ENCODE data around the gene TP53AIP1.

Gene TP53AIP1

DNA sequence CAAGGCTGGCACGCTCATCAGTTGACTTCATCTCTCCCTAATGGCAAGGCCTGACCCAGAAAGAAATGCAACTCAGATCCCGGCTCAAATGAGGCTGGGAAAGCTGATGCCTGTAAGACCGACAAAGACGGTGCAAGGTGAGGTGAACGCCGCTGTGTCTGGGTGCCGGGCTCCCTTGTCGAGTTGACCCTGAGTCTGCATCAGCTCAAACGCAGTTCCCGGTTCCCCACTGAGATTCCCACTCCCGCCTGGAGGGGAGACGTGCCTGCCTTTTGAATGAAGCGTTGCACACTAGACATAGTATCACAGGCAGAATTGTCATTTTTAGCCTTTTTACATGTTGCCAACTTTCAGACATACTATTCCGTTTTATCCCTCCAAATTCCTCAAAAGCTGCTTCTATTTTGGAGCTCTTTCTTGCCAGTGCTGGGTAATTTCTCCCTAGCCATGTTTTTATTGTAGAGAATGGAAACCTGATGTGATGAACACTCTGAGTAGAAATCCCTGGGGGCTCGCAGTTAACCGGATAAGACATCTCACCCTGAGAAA lies 831 bp upstream of the TP53AIP1 start:
- no peak for DNase-seq (ENCODE audit: low read depth)

DNA sequence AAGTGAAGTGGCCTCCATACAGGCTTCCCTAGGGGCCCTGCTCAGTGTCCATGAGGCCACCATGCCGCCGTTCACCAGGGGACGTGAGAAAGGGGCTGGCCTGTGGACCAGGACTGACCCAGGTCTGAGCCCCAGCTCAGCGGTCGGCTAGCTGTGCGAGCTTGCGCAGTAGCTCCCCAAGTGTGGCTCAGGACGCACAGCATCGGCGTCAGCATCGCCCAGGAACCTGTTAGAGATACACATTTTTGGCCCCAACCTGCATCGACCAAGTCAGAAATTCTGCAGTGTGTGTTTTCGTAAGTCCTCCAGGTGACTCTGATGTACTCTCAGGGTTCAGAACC lies 429 bp downstream of the TP53AIP1 start:
- no peak for DNase-seq (ENCODE audit: low read depth)

DNA sequence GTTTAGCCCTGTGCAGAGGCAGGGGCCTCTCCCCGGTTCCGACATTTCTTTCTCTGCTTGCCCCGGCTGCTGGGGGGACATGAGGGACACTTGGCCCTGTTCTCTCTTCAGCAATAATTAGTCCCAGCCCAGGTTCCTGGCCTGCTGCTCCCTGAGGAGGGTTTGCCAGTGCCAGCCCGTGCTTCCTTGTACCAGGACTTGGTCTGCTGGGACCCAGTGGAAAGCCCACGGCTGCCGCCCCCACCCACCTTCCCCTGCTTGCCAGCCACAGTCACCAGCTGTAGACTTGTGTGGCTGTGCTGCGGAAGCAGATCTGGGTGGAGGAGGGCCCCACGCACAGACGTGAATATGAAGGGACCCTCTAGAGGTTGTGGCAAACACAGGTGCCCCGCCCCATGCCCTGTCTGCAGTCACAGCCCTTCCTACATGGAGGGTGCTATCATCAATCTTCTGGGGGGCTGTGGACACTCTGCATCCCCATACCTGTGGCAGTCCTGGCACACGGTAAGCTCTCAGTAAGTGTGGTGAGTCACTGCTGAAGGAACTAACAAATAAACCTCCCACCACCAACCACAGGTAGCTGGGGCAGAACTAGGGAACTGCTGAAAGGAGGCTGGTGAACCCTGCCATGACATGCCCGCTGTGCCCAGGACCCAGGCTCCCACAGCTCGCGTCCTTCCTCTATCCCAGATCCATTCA lies 949 bp downstream of the TP53AIP1 start:
- DNase-seq (ENCODE audit: low read depth) = no peak

DNA sequence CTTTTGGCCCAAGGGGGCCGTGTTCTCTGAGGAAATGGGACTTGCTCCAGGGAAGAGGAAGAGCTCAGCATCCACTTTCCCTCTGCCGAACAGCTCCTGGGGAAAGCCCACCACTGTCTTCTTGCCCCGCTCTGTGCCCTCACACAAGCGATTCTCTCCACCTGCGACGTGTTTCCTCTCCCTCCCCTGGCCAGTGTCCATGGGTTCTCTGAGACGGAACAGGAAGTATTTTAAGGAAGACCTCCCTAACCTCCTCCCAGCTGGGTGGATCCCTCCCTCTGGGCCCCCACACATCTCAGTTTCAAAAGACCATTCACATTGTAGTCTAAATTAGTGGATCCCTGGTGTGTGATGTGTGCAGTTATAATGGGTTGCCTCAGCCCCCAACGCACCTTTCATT lies 1.6 kb downstream of the TP53AIP1 start:
- DNase-seq (ENCODE audit: low read depth) = no peak

DNA sequence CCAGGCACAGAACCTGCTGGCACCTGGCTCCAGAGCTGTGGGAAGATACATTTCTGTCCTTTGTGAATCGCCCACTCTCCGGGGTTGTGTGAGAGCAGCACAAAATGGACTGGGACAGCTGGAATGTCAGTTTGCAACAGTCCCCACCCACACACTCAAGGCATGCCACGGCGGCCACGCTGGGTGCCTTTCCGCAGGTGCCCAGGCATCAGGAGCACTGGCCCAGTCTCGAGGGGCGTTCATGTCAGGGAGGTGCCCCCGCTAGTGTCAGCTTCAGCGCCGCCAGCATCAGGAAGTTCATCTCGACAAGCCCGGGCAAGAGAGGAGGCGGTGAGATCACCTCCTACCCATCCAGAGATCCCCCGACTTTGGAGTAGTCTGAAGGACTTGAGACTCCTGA lies 2.1 kb downstream of the TP53AIP1 start:
- no peak for DNase-seq (ENCODE audit: low read depth)

DNA sequence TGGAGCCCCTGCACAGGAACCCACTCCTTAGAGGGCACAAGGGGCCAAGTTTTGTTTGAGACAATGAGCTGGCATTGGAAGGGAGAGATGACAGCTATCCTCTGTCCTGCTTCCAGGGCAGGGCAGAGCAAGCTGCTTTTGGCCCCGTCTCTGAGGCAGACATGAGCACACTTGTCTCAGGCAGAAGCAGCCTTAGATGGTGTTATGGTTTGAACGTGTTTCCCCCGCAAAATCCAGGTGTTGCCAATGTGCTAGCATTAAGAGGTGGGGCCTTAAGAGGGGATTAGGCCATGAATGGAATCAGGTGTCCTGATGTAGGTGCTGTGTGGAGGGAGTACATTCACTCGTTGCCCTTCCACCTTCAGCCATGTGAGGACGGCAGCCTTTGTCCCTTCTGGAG lies 2.5 kb downstream of the TP53AIP1 start:
- no peak for DNase-seq (ENCODE audit: low read depth)

DNA sequence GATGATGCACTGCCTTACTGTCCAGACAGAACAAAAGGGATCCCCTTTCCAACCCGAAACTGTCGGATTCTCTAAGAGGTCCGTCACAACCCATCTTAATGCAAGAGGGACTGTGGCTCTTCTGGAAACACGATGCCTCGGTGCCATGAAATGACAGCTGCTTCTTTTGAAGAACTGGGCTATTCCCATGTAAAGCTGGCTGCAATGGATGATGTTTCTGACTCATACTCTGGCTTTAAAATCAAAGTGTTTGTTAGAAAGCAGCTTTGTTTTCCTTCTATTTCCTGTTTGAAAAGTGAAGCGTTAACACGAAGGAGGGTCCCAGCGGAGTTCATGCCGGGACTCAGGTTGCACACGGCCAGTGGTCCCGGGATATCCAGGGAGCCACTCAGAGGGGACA lies 3.1 kb downstream of the TP53AIP1 start:
- no peak for DNase-seq (ENCODE audit: low read depth)

DNA sequence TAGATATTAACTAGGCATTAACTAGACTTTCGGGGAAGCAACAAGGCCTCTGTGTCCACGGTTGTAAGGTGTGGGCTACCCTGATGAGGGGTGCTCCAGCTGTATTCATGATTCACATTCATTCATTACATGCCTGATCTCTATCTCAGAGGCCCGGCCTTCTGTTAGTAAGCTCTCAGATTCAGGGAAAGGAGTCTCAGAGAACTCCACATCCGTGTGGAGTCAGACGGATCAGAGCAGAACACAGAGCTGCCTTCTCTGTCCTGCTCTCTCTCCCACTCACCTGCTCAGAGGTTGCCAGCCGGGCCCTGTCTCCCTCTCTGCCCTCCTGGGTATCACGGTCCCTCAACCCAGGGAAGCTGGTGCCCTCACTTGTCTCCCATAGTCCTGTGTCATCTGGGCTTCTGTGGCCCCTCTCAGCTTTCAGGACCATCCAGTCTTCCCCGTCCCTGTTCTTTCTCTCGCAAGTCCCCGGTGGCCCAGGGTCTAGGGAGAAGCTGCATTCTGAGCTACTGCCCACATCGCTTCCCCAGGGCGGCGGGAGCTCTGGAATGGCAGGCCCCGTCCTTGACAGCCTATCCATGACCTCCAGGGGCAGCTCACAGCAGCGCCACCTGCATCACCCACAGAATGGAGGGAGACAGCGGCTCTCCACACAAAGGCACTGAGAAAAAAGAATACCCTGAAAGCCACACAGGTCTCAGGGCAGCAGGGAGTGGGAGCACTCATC lies 4.3 kb downstream of the TP53AIP1 start:
- DNase-seq (ENCODE audit: low read depth) = no peak

DNA sequence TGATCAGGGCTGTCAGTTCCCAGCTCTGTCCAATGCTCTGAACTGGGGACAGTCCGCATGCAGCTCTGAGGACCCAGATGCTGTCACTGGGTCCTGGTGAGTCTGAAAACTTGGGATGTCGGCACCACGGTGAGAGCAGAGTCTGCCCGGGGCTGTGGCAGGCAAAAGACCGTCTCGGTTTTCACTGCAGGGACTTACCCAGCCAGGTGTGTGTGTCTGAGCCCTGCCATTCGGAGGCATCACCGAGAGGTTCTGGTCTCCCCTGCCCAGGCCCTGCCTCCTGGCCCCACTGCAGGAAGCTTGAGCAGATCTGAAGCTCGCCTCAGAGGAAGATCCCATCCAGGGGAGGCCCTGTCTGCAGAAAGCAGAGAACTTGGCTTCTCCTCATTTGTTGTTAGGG lies 5.2 kb downstream of the TP53AIP1 start:
- no peak for DNase-seq (ENCODE audit: low read depth)

DNA sequence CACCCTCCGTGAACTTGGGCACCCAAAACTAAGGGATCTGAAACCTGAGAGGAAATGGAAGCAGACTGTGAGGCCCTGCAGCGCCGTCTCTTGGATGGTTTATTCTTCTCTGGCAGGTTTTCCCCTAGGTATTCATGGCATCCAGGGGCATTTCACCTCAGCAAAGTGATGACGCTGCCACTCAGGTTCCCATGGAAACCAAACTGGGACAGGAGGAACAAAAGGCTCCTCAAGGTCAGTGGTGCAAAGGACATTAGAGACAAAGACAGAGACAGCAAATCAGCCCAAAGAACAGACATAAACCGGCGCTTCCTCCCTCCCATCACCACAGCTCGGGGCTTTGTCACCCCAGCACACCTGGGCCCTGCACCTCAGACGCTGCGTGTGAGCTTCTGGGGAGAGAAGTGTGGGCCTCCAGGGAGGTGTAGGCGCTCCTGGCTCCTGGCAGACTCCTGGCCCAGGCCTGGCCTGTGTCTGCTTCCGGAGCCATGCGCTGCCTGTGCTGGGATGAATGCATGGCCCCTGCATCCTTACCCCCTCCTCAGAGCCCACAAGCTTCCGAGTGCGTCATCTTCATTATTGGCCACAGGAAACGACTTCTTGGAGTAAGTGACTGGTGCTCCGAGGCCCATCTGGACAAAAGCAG lies 5.9 kb downstream of the TP53AIP1 start:
- no peak for DNase-seq (ENCODE audit: low read depth)

DNA sequence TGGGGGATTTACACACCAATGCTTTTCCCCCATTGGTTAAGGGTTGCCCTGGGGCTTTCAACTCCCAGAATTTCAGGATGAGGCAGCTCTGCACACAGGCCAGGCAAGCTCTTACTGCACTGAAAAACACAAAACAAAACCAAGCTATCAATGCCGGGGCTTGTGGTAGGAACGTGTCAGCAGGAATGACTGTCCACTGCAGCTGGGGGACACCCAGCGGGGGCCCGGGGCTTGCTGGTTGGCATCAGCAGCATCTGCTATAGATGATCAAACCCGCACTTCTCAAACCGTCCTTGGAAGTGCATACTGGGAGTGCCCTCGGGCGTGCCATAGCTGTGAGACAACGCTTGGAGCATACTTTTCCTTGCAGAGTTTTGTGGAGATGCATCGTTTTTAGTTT lies 7.7 kb downstream of the TP53AIP1 start:
- DNase-seq (ENCODE audit: low read depth) = no peak

DNA sequence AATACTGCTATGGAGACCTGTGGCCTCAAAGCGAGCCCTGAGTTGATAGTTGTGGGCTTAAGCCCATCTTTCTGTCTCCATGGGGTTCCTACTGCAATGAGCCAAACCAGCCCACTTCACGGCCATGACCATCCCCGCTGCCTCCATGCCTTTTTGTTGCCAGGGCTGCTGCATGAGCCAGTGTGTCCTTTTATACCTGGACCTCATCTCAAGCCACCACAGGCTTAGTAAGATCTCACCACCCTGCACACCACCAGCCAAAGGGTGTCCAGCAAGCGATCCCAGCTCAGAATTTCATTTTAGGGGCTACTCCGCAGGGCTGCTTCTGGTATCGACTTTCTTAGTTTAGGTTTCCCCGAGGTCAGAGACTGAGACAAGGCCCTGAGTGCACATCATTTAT lies 8.3 kb downstream of the TP53AIP1 start:
- DNase-seq (ENCODE audit: low read depth) = no peak

DNA sequence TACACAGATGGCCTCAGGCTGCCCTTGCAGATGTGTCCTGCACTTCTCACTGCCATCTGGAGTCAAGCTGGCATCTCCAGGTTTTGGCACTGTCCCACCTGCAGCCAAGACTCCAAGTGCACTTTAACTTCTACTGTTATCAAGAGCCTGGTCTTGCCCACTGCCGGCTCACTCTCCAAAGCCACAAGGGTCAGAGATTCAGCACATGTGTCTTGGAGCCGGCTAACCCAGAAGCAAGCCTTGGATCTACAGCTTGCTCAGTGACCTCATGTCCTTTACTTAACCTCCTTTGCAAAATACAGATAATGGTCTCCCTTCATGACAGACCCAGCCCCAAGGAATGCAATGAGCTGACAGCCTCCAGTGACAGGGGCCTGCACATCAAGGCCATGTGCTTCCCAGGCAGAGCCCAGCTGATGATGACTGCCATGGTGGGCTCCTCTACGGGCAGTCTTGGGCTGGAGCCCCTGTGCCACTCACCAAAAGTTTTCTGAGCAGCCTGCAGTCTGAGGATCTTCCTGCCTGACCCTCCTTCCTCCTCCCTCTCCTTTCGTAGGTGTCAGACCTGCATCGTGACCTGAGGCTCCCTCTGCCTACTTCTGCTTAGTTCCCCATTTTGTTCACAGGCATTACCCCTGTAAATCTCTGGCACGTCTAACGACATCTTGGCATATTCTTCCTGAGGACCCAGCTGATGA lies 9.0 kb downstream of the TP53AIP1 start:
- no peak for DNase-seq (ENCODE audit: low read depth)

DNA sequence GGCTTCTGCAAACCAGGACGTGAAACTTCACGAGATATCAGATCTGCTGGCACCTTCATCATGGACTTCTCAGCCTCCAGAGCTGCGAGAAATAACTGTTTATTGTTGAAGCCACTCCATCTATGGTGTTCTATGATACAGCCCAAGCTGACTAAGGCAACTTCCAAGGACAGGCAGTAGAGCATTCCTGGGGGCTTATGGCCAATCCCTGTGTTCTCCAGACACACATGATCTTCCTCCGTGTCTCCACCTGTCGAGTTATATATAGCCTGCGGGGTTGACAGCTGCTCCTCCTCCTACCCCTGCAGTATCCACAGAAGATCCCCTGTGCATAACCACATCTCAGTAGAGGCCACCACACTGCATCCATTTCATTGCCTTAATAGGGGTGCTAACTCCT lies 11.0 kb downstream of the TP53AIP1 start:
- no peak for DNase-seq (ENCODE audit: low read depth)

DNA sequence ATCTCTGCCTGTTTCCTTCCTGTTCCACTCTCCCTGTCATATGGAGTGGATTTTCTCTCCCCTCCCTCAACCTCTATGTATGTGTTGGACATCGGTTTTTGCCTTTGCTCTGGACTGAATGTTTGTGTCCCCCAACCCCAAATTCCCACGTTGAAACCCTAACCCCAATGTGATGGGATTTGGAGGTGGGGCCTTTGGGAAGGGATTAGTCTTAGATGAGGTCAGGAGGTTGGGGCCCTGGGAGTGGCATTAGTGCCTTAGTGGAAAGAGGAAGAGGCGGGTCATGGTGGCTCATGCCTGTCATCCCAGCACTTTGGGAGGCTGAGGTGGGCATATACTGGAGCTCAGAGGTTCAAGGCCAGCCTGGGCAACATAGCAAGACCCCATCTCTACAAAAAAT lies 11.6 kb downstream of the TP53AIP1 start:
- DNase-seq (ENCODE audit: low read depth) = no peak

DNA sequence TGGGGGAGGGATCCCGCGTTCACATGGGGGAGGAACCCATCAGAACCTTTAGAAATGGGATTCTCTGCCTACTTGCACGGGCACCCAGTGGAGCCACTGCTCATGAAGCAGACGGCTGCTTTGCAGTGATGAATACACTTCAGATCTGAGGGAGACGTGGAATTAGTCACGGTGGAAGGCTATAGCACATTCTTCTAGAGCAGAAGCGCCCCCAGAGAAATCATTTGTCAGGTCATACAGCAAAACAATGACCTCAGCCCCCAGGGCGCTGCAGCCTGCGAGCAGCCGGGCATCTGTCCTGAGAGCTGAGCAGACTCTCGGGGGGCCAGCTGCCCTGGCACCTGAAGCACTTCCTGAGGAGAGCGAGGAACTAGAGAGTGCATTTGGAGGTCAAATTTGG lies 12.7 kb downstream of the TP53AIP1 start:
- no peak for DNase-seq (ENCODE audit: low read depth)

DNA sequence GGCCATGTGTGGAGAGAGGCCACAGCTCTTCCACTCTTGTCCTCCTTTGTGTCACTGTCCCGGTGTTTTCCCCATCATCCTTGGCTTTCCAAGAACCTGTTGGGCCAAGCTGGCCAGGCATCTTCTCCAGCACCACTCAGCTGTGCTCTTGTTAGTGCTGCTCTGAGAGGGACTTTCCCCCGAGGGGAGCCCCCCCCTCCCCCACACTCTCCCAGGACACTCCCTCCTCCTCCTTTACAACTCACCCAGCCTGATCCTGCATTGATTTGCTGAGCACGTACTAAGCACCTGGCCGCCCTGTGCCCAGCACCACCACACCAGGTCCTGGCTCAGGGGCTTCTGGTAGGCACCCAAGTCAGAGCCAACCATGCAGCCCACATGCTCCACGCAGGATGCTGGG lies 13.2 kb downstream of the TP53AIP1 start:
- DNase-seq (ENCODE audit: low read depth) = no peak

DNA sequence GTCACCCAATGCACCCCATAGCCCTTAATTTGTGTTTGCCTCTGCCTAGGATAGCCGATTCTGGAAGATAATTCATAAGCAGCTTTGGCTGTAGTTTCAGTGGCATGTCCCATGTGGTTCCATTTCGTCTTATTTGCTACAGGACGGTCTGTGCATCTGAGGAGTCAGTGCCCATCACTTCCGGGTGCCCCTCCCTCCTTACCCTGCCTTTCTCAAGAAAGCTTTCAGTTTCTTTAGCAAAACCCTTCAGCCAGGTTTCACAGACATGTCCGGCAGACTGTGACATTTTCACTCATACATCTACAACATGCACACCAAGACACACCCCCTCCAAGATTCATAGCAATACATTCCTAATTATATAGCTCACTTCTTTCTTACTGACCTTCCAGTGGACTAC lies 14.3 kb downstream of the TP53AIP1 start:
- DNase-seq (ENCODE audit: low read depth) = no peak

DNA sequence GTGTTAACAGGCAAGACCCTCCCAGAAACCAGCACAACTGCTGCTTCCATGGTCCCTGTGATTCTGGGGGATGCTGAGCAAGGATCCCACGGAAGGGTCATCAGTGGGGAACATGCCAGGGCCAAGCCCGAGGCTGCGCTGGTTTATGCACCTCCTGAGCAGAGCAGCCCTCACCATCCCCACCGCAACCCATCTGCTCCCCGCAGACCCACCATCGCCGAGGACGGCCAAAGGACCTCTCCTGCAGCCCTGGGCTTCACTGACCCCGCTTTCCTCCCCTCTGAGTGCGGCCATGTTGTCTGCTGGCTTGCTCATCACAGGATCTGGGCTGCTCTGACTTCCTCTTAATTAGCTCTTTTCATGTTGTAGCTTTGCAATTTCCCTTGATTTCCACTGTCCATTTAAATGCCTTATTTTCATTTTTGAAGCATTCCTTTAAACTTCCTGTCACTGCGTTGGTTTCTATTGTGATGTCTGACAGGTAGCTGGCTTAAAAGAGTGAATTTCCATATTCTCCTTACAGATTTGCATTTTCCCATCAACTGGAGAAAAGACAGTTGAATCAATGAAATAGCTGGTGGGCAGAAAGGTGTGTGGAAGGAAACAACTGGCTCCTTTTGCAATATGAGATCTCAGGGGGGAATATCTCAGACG lies 14.9 kb downstream of the TP53AIP1 start:
- no peak for DNase-seq (ENCODE audit: low read depth)

DNA sequence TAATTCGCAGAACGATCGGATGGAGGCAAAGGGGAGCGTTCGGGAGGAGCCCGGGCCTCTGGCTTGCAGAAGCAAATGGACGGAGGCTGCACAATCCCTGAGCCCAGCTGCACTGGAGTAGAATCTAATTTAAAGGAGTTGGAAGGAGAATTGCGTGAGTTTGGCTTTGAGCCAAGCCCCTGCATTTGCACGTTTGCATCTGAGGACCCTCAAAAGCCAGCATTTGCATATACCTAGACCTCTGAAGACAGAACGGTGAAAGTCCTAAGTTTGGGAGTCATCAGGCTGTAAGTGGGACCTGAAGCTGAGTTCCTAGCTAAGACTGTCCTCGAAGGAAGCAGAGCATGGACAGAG lies 15.6 kb downstream of the TP53AIP1 start:
- no peak for DNase-seq (ENCODE audit: low read depth)

DNA sequence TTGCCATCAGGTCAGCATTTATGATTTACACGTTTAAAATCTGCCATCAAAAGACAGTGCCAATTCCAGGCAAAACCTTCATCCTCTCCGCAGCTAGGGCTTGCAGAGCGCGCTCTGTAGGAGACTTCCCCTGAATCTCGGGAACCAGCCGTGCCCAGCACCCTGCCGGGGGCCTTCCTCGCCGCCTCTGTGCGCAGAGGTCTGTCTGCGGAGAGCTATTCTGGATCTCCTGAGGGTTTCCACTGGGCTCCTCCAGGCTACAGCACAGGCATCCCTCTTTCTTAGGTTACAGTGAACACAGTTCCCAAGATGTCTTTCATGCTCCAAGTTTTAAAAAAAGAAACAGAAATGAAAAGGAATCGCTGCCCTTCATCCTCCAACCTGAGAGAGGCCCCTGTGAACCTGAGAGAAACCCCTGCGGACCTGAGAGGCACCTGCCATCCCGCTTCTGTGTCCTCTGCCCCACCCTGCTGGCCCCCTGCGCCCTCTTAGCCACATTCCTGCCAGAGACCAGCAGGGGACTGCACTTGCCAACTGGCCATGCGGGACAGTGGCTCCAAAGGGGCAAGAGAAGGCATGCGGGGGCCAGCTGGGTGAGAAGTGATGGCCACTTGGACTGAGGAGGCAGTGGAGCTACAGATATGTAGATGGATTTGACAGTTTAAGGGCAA lies 16.1 kb downstream of the TP53AIP1 start:
- DNase-seq (ENCODE audit: low read depth) = no peak

DNA sequence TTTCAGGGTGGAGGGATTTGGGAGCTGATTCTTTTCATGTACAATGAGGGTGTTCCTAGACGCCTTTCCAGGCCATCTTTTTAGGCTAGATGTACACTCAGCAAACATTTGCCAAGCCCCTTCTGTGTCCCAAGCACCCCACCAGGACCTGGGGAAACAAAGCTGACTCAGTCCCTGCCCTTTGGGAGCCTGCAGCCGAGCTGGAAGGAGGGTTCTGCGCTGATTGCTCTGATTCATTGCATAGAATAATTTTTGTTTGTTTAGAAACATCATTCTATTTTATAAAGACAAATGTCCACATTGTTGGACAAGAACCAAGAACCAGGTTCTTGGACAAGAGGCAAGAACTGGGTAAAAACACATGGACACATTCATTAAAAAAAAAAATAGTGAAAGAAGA lies 16.7 kb downstream of the TP53AIP1 start:
- DNase-seq (ENCODE audit: low read depth) = no peak
